HG03520 (cell line): ENCODE data around the gene STEAP4.

Experiments
- ATAC-seq: cut with Tn5 transposase; IDR thresholded peaks from one replicate; pipeline ENCODE4 v1.9.1; 2021; ENCODE audit warnings: mild to moderate bottlenecking, moderate library complexity; ENCODE audit not compliant: unreplicated experiment

STEAP4 gene

DNA sequence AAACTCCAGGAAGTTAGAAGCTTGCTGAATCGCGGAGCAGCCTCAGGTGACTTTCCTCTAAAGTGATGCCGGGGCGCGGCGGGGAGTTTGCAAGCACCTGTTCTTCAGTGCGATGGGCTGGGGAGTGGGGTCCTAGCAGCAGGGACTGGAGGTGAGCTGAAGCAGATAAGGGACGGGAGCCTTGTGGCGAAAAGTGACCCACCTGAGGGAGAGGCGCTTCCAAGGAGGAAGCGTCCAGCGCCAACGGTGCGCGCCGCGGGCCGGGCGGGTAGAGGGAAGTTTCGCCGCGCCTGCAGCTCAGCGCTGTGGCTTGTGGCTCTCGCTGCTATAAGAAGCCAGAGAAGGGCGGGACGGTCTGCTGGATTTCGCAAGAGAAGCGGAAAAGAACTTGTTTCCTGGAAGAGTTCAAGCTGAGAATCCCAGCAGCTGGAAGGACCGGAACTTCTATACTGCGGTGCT lies at the start of gene STEAP4:
TSS of gene STEAP4 (minus strand) at position 305 of the 459 bp plus-strand sequence. CDS start 22,625 bp downstream, outside the sequence.
- no peak for ATAC-seq

DNA sequence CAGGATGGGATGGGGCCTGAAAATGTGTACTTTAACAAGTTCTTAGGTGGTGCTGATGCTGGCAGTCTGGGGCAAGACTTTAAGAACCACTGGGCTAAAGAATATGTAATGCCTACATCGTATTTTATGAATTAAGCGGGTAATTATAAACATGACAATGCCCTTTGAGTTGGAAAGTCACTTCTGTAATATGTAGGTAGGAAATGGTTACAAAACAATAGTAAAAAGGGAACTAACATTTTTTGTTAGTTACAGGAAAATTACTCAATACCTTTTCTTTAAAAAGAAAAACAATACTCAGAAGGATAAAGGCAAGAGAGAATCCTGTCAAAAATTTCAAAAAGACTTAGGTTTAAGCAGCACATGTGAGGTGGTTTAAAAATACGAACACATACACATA lies 48.3 kb upstream of the STEAP4 start:
- ATAC-seq, result no peak

DNA sequence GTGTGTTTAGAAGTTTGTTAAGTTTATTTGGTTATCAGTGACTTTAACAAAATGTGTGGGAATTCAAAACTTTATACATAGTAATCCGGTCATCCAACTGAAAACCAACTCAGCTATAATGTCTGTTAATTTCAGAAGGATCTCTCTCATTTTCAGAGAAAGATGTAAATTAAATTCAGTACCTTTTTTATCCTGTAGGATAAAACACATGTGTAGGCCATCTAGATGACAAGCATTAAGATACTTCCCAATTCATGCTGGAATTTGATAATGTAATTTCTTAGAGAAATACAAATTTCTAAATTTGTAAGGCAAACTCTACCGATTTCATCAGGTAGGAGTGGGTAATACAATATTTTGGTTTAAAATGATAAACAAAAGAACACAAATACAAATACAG lies 43.4 kb upstream of the STEAP4 start:
- no peak for ATAC-seq

DNA sequence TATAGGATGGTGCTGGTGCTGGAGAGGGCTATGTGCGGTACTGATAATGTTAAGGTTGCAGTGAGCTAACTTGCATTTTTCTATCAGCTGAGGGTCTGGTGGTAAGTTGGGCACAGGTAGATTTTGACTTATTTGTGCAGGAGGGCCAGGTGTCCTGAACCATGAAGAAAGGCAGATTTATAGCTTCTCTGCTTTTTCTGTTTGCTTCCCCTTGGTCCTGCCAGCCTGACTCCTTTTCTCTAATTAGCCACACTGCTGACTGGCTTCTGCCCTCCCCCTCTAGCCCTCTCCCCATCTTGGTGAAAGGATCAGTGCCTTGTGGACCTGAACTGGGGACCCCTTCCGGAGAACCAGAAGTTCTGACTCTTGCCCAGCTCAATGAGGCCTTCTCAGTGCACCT lies 40.8 kb upstream of the STEAP4 start:
- ATAC-seq, result no peak

DNA sequence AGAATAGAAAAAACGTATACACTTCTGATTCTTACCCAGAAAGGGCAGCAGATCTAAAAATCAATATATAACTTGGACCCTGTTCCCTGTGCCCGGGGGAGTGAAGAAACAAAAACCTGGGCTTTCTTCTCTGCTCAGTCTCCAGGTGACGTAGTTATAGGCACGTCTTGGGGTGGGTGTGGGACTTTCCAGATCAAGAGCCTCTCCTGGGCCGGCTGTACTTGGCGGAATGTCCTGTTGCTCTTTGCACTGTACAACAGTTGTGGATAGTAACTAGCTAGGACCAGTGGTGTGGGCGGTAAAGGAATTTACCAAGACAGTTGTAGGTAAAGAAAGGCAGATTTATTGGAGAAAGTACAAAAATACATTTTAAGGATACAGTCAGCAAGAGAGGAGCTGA lies 40.4 kb upstream of the STEAP4 start:
- ATAC-seq, result peak; percentile 42

DNA sequence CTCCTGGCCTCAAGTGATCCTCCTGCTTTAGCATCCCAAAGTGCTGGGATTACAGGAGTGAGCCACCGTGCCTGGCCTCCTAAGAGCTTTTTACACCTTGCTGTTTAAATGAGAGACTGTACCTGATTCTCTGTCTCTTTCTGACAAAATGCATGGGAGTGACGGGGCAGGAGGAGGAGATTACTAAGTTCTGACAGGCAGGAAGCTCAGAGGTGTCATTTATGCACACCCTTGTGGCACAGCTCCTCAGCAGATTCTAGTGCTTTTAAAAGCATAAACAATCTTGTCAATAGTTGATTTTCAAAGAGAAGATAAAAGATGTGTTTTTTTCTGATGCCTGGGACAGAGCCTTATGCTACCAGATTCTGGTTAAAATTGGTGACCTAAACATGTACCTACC lies 39.7 kb upstream of the STEAP4 start:
- ATAC-seq, result peak; percentile 52

DNA sequence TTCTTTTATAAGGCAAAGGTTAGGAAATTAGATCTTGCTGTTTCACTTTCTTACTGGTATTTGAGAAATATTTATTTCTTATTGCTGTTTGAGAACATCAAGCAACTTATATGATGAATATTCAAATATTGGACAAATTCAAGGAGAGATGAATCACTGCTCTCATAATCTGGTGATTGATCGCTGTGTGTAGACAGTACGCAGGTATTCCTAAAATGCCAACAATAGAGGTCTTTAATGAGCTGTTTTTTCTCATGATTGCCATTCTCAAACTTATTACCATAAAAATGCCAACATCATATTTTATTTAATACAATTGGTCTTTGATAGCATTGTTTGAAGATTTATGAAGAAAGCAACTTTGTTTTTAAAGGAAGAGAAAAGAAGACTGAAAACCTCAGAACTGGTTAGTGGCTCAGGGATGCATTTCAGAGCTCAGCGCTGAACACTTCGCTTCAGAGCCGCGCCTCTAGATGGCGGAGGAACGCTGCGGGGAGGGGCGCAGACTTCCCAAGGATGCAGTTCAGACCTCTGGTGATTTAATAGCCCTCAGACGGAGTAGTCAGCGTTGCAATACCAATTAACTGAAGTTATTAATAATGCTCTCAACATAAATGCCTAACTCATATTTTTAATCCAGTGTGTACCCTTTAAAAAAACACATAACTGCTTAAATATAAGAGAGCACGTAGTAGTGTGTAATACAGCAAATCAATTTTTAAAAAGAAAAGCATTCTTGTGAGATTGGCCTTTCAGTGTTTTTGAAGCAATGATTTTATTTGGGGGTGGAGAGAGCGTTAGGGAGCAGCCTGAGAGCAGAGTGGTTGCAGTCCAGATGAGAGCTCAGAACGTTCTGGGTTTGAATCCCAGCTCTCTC lies 38.5 kb upstream of the STEAP4 start:
- ATAC-seq, result no peak

DNA sequence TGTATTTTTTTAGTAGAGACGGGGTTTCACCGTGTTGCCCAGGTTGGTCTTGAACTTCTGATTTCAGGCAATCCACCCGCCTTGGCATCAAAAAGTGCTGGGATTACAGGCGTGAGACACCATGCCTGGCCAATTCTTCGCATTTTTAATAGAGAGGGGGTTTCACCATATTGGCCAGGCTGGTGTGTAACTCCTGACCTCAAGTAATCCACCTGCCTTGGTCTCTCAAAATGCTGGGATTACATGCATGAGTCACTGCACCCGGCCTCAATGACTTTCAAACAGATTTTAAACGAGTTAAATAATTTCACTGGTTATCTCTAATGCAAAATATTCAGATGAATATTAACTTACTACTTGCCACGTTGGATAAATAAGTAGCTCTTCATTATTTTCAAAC lies 37.6 kb upstream of the STEAP4 start:
- no peak for ATAC-seq

DNA sequence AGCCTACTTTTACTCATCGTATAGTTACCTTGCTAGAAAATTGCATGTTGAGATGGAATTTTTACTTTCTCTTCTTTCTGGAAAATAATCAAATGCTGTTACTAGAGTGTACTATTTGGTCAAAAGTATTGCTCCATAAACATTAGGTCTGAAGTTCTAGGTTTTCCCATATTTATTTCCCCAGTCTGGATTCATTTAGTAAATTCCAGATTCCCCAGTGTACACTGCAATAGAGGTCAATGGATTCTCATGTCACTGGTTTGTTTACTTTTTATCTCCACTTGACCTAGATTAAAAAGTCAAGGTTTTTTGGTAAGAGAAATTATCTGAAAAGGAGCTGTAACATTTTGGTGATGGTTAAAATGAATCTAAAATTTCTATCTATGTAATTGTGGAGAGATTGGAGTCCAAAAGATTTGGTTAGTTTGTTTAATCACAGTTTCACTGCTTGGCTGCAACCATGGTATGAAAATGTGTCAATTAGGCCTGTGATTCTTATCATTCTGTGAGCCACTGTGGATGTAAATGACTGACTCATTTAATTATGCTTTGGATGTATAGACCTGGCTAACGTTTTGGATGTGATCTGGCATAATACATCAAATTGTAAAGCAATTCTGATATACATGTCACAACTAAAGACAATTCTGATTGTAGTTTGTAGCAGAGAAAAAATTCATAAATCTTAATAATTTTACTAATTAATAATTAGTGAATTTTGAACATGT lies 32.7 kb upstream of the STEAP4 start:
- ATAC-seq, result no peak

DNA sequence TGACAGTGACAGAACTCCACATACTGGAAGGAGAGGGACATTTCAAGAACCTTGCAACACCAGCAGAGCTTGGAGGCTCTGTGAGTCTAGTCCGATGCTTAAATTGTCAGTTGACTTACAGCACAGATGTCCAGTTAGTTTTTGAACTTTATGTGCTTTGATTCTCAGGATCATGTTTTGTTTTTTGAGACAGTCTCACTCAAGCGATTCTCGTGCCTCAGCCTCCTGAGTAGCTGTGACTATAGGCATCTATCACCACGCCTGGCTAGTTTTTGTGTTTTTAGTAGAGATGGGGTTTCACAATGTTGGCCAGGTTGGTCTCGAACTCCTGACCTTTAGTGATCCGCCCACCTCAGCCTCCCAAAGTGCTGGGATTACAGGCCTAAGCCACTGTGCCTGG lies 31.8 kb upstream of the STEAP4 start:
- no peak for ATAC-seq

DNA sequence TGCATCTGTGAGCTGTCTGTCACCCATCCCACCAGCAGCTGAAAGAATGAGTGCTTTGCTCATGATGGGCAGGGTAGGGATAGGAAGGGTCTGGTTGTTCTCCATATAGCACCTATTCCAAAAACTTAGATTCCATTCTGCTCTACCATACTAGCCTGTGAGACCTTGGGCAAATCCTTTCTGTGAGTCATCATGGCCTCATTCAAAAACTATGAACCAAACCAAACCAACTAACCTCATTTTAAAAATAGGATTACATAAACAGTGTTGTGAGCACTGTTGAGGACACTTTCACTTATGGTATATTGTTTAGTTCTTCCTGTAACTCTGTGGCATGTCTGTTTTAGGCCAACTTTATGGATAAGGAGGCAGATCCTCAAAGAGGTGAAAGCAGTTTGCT lies 30.9 kb upstream of the STEAP4 start:
- no peak for ATAC-seq

DNA sequence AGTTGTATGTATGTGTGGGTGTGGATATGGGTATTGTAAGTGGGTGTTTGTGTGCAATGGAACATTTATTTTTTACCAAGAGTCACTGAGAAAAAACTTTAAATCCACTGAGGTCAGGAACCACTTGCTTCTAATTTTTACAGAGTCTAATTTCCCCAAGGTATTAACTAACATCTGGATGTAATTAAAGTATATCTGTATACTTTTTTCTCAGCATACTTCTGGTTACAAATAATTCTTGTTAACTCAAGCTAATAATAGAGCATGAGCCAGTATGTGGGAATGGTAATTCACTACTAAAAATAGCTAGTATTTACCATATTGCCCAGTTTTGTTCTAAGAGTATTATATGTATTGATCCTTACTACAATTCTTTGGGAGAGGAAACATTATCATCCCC lies 24.6 kb upstream of the STEAP4 start:
- ATAC-seq, result no peak

DNA sequence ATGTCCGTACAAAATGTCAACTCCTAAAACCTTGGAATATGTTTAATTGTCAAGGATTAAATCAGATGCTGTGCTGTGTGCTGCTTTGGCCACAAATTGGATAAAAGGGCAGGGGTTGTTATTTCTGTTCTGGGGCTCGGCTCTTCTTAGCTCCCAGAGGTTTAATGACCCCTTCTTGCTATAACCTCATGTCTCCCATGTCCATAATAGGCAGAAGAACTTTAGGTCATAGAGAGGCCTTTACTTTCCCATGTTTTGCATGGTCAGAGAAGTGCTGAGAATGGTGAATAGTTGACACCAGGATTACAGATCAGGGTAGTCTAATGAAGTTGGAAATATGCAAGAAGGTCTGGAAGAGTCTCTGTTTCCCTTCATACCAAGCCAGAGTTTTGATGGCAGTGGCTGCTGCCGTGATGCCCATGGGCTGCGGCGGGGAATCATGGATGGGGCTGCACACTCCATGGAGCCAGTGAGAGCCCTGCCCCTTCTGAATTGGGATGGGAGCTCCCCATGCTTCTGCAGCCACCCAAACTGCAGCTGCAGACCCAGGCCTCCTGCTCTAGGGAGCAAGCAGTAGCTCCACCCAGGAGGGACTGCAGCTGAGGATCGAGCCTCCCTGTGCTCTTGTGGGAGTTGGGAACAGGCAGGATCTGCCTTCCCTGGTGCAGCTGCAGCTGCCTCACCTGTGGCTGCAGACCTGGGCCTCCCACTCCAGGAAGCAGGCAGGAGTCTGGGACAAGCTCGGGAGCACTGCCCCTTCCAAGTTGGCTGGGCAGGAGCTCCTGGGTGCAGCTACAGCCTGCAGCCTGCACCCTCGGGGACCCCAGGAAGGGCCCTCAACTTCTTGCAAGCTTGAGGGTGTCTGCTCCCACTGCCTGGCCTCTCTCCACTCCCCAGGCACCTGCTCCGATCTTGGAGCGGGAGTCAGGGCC lies 23.1 kb upstream of the STEAP4 start:
- ATAC-seq, result no peak

DNA sequence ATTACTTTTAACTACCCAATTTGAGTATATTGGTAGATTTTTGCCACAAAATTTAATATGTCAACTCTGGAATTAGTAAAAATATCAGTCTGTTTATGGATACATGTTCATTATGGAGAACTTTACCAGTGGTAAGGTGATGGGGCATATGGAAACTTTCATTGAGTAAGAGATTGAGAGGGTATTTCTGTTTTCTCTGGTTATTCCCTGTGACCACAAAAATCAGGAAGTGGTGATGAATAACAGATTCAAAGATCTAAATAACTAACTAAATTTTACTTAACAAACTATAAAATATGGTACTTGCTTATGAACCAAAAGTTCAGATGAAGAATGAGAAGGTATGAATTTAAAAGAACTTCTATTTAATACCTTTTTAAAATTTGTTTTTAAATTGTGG lies 22.1 kb upstream of the STEAP4 start:
- ATAC-seq, result no peak

DNA sequence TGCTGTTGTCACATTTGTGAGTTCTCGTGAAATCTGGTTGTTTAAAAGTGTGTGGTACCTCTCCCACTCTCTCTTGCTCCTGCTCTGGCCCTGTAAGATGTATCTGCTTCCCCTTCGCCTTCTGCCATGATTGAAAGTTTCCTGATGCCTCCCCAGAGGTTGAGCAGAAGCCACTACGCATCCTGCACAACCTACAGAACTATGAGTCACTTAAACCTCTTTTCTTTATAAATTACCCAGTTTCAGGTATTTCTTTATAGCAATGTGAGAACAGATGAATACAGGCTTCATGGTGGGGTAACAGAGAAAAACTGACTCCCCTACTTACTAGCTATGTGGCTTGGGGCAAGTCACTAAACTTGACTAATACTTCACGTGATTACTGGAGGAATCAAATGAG lies 18.0 kb upstream of the STEAP4 start:
- ATAC-seq, result no peak

DNA sequence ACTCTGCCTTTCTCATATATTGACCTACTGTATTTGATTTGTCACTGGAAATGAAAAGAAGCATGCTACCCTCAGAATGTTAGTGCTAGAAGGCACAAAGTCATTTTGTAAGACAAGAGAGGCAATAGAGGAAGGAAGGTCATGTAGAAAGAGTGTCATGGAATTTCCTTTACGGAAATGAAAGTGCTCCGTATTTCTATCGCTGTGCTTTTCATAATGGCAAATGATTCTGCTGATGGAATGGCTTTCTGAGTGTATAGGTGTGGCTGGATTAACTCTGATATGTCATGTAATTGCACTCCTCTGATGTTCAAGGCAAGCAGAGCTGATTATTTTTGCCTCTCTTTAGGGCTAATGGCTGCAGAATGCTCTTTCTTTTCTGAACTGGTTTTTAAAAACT lies 15.5 kb upstream of the STEAP4 start:
- ATAC-seq, result no peak

DNA sequence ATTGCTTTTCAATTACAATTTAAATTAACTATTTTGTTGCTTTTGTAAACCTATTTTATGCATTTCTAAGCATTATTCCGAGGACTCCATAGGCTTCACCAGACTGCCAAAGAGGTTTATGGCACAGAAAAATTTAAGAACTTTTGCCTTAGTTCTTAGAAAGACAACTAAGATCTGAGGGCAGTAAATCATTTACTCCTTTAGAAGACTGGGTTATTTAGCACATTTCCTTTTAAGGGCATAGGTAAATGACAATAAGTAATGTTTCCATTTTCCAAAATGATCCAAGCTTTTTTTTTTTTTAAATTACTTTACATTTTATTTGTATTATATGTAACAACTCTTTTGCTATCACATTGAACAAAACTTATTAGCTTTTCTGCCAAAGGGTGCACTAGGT lies 15.0 kb upstream of the STEAP4 start:
- no peak for ATAC-seq

DNA sequence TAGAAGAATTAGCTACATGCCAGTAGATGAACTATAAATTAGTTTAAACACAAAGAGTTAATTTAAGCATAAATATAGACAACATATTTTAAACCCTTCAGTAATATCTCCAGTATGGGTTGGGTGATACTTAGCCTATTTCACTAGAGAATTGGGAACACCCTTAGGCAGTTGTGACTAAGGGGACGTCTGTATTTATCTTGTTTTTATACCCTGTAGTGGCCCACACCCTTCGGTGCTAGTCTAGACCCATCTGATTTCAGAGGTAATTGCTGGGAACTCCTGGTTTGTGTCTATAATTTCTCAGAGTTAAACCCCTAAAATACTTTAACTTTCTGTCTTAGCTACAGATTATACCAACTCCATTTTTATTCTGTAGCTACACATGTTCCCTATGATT lies 11.5 kb upstream of the STEAP4 start:
- ATAC-seq, result no peak

DNA sequence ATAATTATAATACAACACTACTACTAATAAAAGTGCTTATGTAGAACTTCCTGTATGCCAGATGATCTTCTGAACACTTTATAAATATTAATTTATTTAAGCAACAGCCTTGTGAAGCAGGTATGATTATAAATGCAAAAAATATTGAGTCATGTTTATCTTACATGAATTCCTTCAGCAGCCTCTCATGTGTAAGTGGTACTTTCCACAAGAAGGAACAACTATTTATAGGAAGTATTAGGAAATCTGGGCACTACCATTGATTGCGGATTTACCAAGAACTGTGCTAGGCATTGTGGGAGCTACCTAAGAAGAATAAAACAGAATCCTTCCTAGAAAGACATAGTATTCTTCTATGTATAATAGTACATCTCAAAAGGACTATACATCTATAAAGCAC lies 10.7 kb upstream of the STEAP4 start:
- ATAC-seq, result no peak

DNA sequence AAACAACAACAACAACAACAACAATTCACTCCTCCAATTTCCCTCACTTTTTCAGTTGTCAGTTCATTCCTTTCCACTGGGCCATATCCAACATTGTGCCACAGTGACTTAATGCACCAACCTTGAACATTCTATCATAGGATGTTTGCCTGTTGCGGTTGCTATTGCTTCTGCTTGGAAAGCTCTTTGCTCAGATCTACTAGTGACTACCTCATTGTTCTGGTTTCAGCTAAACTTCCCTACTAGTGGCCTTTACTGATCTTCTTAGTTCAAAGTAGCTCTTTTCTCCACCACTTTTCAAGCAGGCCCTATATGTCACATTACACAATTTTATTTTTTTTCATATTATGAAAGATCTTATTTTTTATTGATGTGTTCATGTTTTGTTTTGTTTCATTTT lies 9.8 kb upstream of the STEAP4 start:
- no peak for ATAC-seq

DNA sequence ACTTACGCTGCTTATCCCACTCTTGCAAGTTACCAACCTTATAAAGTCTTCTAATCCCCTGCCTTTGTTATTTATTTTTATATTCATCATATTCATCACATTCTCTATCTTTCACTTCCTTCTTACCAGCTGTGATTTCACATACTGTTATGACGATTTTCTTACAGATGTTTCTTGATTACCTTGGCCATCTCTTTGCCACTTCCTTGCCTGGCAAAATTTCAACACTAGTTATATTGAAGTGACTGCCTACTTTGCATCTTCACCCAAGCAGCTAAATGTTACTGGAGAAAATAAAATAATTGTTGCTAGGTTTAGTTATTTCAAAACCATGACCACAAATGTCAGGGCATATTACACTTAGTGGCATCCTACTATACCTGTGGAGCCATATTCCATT lies 8.8 kb upstream of the STEAP4 start:
- no peak for ATAC-seq
